Activated CD4-positive, CD25-positive, alpha-beta regulatory T cell (primary cell): ENCODE measurements around the gene CDH13.

Source experiments
- DNase-seq, 4 experiments: peaks; one replicate each; lab custom pipeline; 2025; lab: John Stamatoyannopoulos, UW

CDH13 gene

GRCh38 chr16:82999711-83000110 is 372.9 kb downstream of the CDH13 start:
- DNase-seq, result no peak

GRCh38 chr16:83002351-83003334 is 375.9 kb downstream of the CDH13 start:
- DNase-seq, result no peak

- DNase-seq, result no peak
Measured at GRCh38 chr16:83004868-83005652, 378.3 kb downstream of the CDH13 start.

GRCh38 chr16:83005653-83006160 is 378.9 kb downstream of the CDH13 start:
- DNase-seq, result no peak

- no peak for DNase-seq
Measured at GRCh38 chr16:83010776-83011720, 384.3 kb downstream of the CDH13 start.

GRCh38 chr16:83011939-83012338 is 385.2 kb downstream of the CDH13 start:
- no peak for DNase-seq

- DNase-seq, result no peak
Measured at GRCh38 chr16:83013071-83013470, 386.3 kb downstream of the CDH13 start.

- DNase-seq, result no peak
Measured at GRCh38 chr16:83019963-83020362, 393.2 kb downstream of the CDH13 start.

GRCh38 chr16:83021045-83021444 is 394.3 kb downstream of the CDH13 start:
- DNase-seq, result no peak

- no peak for DNase-seq
Measured at GRCh38 chr16:83021746-83022145, 395.0 kb downstream of the CDH13 start.

GRCh38 chr16:83023011-83023410 is 396.2 kb downstream of the CDH13 start:
- no peak for DNase-seq

GRCh38 chr16:83023640-83024039 is 396.9 kb downstream of the CDH13 start:
- DNase-seq, result no peak

GRCh38 chr16:83027973-83028372 is 401.2 kb downstream of the CDH13 start:
- no peak for DNase-seq

- DNase-seq, result no peak
Measured at GRCh38 chr16:83029467-83029866, 402.7 kb downstream of the CDH13 start.

GRCh38 chr16:83031524-83031923 is 404.8 kb downstream of the CDH13 start:
- no peak for DNase-seq

- DNase-seq, result no peak
Measured at GRCh38 chr16:83037102-83037501, 410.3 kb downstream of the CDH13 start.

- DNase-seq, result no peak
Measured at GRCh38 chr16:83037884-83038283, 411.1 kb downstream of the CDH13 start.

GRCh38 chr16:83040174-83040573 is 413.4 kb downstream of the CDH13 start:
- DNase-seq, result no peak

GRCh38 chr16:83044589-83044988 is 417.8 kb downstream of the CDH13 start:
- no peak for DNase-seq

GRCh38 chr16:83045790-83046189 is 419.0 kb downstream of the CDH13 start:
- DNase-seq, result no peak

- no peak for DNase-seq
Measured at GRCh38 chr16:83046664-83047063, 419.9 kb downstream of the CDH13 start.

- no peak for DNase-seq
Measured at GRCh38 chr16:83051451-83051850, 424.7 kb downstream of the CDH13 start.
